Measurements from ENCODE around the gene THRSP. TPM values are rescaled to one million over a fixed set of nuclear protein-coding genes. Genes with fewer than 3 reads are reported as not detected.
A peak's percentile ranks its signal among the peaks of the same experiment; 100 is the strongest.

THRSP gene
- total and polyA plus RNA-seq, 2 of the 8 experiments (the other 6 are each of a cell fraction or from before 2014, with no cell fraction given) = 0.11 TPM; not detected in 1

GRCh38 chr11:78061088-78061920, 2.4 kb upstream of the THRSP start:
- Histone ChIP-seq H3K4me3 (ENCODE audit: extremely low read depth in 1 of 4, insufficient read depth in 2 of 4, low read depth in 3 of 4, low read length in 4 of 4) (no peak overlapping the region), H4K20me1 (replicated peaks in 1 of 2; ENCODE audit: control insufficient read depth in 1 of 2, insufficient read depth in 2 of 2, low read length in 2 of 2) (no peaks in the 10 kb centered on the region), H4K5ac (ENCODE audit: insufficient read length, low read depth, low read length) (no peak overlapping the region), H3K56ac (replicated peaks; ENCODE audit: insufficient read length, low read depth, low read length) (no peak overlapping the region), H3K14ac (ENCODE audit: insufficient read length) (no peak overlapping the region), H3K23me2 (ENCODE audit: low read depth, low read length) (no peaks in the 10 kb centered on the region), H2BK5ac (ENCODE audit: low read depth, low read length) (0 out of 2 replicates have a peak overlapping the region, but pooled peaks have one; percentile 2), H2BK12ac (ENCODE audit: low read depth, low read length) (no peak overlapping the region), H3K4ac (replicated peaks; ENCODE audit: insufficient read length, low read depth, low read length) (no peak overlapping the region), H3K79me2 (ENCODE audit: control insufficient read depth in 1 of 2, insufficient read depth in 2 of 2, low read length in 2 of 2) (no peaks in the 10 kb centered on the region), H3K23ac (ENCODE audit: insufficient read length) (no peak overlapping the region), H3K4me1 (replicated peaks in 1 of 4; ENCODE audit: control insufficient read depth in 3 of 4, insufficient read depth in 4 of 4, low read length in 3 of 4) (no peaks in the 10 kb centered on the region), H2BK15ac (ENCODE audit: low read length) (no peak overlapping the region), H3K18ac (ENCODE audit: extremely low read depth, low read length) (no peak overlapping the region), H2AFZ (ENCODE audit: low read length) (no peak overlapping the region), H3K9ac (replicated peaks in 1 of 4; ENCODE audit: extremely low read depth in 1 of 4, low read depth in 3 of 4, low read length in 3 of 4) (no peak overlapping the region), H4K91ac (replicated peaks; ENCODE audit: insufficient read length, low read length) (no peak overlapping the region), H2BK20ac (ENCODE audit: low read length) (no peak overlapping the region), H3K27me3 (replicated peaks in 1 of 4; ENCODE audit: control insufficient read depth in 3 of 4, extremely low read depth in 1 of 4, insufficient read depth in 3 of 4, low read length in 3 of 4) (no peaks in the 10 kb centered on the region), H2AK5ac (ENCODE audit: low read depth, low read length) (no peak overlapping the region), H3K36me3 (ENCODE audit: control insufficient read depth in 2 of 4, insufficient read depth in 4 of 4, low read length in 3 of 4) (no peaks in the 10 kb centered on the region), H2BK120ac (replicated peaks; ENCODE audit: low read depth, low read length) (no peak overlapping the region), H3K4me2 (ENCODE audit: insufficient read depth in 1 of 2, low read depth in 2 of 2, low read length in 2 of 2) (no peak overlapping the region), H3K27ac (ENCODE audit: low read depth, low read length) (no peak overlapping the region), H3K9me3 (ENCODE audit: insufficient read depth in 2 of 2, low read depth in 1 of 2, low read length in 1 of 2) (no peaks in the 10 kb centered on the region), H3K79me1 (ENCODE audit: low read depth, low read length) (no peaks in the 10 kb centered on the region), H4K8ac (ENCODE audit: extremely low read depth, insufficient read depth, low read length) (no peak overlapping the region)
- TF ChIP-seq CHD2 (IDR thresholded peaks at IDR 0.05; ENCODE audit: low read length) (no peak), EGR1 (IDR thresholded peaks at IDR 0.05; ENCODE audit: borderline replicate concordance, low read depth, low read length) (no peak), YY1 (IDR thresholded peaks at IDR 0.05; ENCODE audit: low read depth, low read length) (no peak), SUZ12 (IDR thresholded peaks at IDR 0.05; ENCODE audit: low read length) (no peak), TCF12 (IDR thresholded peaks at IDR 0.05; ENCODE audit: low read depth, low read length) (no peak)
- FAIRE-seq (no peak), DNase-seq (ENCODE audit: low read depth in 1 of 2, low spot score in 2 of 2) (no peak)
- 87% methylated on average over 3 of the region's 4 CpGs; no CpG with 5 or more reads in 1 of the 2 experiments for WGBS, 2 experiments (ENCODE audit: extremely low coverage in 1 of 2, insufficient coverage in 1 of 2, insufficient read length in 1 of 2, insufficient replicate concordance in 2 of 2, low coverage in 1 of 2, low lambda C conversion rate in 2 of 2, missing lambda C conversion rate in 1 of 2)
- ChIA-PET CTCF (ENCODE audit: partially characterized antibody) (interaction anchor here (1.2 to 1.5 kb wide), 3 partner anchors 15 to 37 kb away, joined by 3 read pairs; no protein-coding TSS in a partner anchor), POLR2A (ENCODE audit: partially characterized antibody) (interaction anchor here (0.6 to 2.5 kb wide), 3 partner anchors 10 to 15 kb away, joined by 3 to 6 read pairs (median 3); no protein-coding TSS in a partner anchor)
